SK-N-MC (cell line): ENCODE results near the gene SLC35D2.
"Not testable (repeated sequence)": the region's sequence is repeated elsewhere in the genome, so short reads cannot be mapped to it uniquely, and the experiment has no call there.

Experiments
- DNase-seq: peaks from one replicate; pipeline ENCODE4 v3.0.0-alpha.2; 2011; ENCODE audit warnings: low read depth, low spot score
- H3K27ac ChIP-seq: fragments of 200-600 bp; sonication (generic); 2 replicates; pipeline ENCODE4 v1.5.1; 2016; ENCODE audit warnings: mixed run types
- H3K36me3 ChIP-seq: fragments of 200-600 bp; sonication (generic); 2 replicates; pipeline ENCODE4 v1.6.1; 2017; ENCODE audit warnings: antibody characterized with exemption, low read length, mixed read lengths; ENCODE audit not compliant: insufficient read depth
- H3K4me3 ChIP-seq: fragments of 200-600 bp; sonication (generic); 2 replicates; pipeline ENCODE4 v1.5.1; 2016
- H3K9ac ChIP-seq: fragments of 200-600 bp; sonication (generic); 2 replicates; pipeline ENCODE4 v1.8.0; 2017; ENCODE audit warnings: mixed run types, mixed read lengths; ENCODE audit not compliant: insufficient read length
- H3K9me3 ChIP-seq: fragments of 200-600 bp; sonication (generic); 2 replicates; pipeline ENCODE4 v1.6.1; 2017; ENCODE audit warnings: low read depth, mild to moderate bottlenecking, antibody characterized with exemption, low read length, moderate library complexity, mixed read lengths
- EZH2 ChIP-seq: fragments of 200-600 bp; sonication (generic); IDR thresholded peaks from one replicate; pipeline ENCODE4 v1.6.1; 2017; ENCODE audit warnings: antibody characterized with exemption
- FOXP2 ChIP-seq: optimal IDR thresholded peaks from 2 replicates; pipeline ENCODE3; 2011; ENCODE audit warnings: mild to moderate bottlenecking, moderate library complexity; ENCODE audit not compliant: insufficient read depth; ENCODE audit errors: extremely low read length, control extremely low read depth
- POLR2AphosphoS5 ChIP-seq: IDR thresholded peaks from 2 replicates; pipeline ENCODE4 v1.6.1; 2012; ENCODE audit warnings: mild to moderate bottlenecking, low read depth, low read length, borderline replicate concordance

SLC35D2 gene

DNA sequence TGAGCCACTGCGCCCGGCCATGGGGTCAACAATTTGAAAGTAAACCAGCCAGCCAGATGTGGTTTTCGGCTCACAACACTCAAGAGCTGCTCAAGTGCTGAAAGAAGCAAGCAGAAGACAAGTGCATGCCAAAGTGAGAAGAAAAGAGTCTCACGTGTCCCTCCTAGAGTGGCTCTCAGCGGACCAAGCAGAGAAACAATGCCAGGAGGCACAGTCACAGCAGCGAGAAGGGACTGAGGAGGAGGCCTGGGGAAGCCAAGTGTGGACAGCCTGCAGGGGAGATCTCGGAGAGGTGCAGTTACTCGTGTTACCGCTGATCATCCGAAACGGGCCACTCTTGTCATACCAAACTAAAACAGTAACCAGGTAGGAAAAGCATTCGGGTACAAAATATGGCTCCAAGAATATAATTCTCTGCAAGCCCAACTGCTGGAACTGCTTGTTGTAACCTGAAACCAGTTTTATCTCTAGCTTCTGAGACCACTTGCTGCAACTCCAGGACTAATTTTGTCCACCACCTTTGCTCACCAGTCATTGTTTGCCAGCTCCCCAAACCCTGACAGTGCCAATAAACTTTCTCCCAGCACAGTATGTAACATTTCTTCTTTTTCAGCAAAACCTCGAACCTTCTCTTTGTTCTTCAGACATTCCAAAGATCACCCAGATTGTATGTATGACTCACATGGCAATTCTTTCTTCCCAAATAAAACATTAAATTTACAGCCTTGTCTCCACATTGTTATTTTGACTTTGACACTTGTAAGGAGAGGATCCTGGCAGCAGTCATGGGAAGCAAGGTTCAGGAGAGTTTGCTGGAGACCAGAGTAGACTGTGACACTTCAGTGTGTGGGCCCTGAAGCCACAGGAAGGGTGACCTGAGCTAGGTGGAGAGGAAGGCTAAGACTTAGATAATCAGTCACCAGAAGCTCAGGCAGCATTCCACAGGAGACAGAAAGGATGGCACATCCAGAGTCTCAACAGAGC lies 6.3 kb downstream of the SLC35D2 start:
- TF ChIP-seq FOXP2 = no peak
- no peak overlapping the region for H3K9ac ChIP-seq
- H3K9me3 ChIP-seq = no peaks in the 10 kb centered on the region
- no peaks in the 10 kb centered on the region for H3K36me3 ChIP-seq
- no peak for DNase-seq
- H3K27ac ChIP-seq = no peak overlapping the region
- no peak overlapping the region for H3K4me3 ChIP-seq

- not testable (repeated sequence) for H3K4me3 ChIP-seq, H3K36me3 ChIP-seq, H3K27ac ChIP-seq, H3K9me3 ChIP-seq, H3K9ac ChIP-seq, DNase-seq
Measured at GRCh38 chr9:96375507-96375906, 8.0 kb downstream of the SLC35D2 start.

- no peaks in the 10 kb centered on the region for H3K9me3 ChIP-seq
- no peak overlapping the region for H3K27ac ChIP-seq
- no peak overlapping the region for H3K9ac ChIP-seq
- no peak for TF ChIP-seq EZH2
- TF ChIP-seq FOXP2 = no peak
- no peak for TF ChIP-seq POLR2AphosphoS5
- no peak for DNase-seq
- H3K36me3 ChIP-seq = no peaks in the 10 kb centered on the region
- H3K4me3 ChIP-seq = no peak overlapping the region
Measured at GRCh38 chr9:96367943-96368342, 15.6 kb downstream of the SLC35D2 start.

DNA sequence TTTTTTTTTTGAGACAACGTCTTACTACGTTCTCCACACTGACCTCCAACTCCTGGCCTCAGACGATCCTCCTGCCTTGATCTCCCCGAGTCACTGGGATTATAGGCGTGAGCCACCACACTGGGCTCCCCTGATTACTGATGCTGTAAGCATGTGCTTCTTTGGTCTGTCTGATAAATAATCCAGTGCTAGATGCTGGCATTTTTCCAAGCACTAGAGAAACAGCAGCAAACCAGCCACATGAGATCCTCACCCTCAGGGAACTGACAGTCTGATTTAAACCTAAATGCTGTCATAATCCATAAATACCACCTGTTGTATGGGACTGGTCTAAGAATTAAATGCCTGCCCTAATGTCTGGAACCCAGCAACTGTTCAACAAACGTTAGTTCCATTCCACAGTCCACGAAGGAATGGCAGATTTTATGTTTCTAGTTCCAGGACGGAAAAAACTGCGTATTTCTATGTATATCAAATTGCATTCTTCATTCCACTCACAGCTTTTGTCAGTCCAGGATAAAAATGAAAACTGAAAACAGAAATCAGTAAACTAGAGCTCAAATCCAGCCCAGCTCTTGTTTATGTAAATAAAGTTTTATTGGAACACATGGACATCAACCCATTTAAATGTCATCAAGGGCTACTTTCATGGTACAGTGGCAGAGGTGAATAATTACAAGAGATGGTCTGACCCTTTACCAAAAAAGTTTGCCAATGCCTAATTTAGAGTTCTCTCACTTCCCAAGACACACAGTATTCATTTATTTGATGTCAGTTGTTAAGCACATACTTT lies 20.1 kb downstream of the SLC35D2 start:
- no peak for DNase-seq
- Histone ChIP-seq H3K36me3 (no peaks in the 10 kb centered on the region), H3K27ac (no peak overlapping the region), H3K4me3 (no peak overlapping the region), H3K9ac (no peak overlapping the region), H3K9me3 (no peaks in the 10 kb centered on the region)
- TF ChIP-seq EZH2 (no peak), FOXP2 (no peak), POLR2AphosphoS5 (no peak)

GRCh38 chr9:96362119-96362518 lies 21.4 kb downstream of the SLC35D2 start:
- not testable (repeated sequence) for H3K9me3 ChIP-seq

GRCh38 chr9:96361668-96362067 lies 21.8 kb downstream of the SLC35D2 start:
- TF ChIP-seq POLR2AphosphoS5 (no peak), EZH2 (no peak), FOXP2 (no peak)
- H3K36me3 ChIP-seq = no peaks in the 10 kb centered on the region
- DNase-seq = no peak
- no peak overlapping the region for H3K27ac ChIP-seq
- H3K4me3 ChIP-seq = no peak overlapping the region
- H3K9me3 ChIP-seq = no peaks in the 10 kb centered on the region
- no peak overlapping the region for H3K9ac ChIP-seq

More at GRCh38 chr9:96362119-96362518, 21.4 kb downstream of the SLC35D2 start:
- H3K9ac ChIP-seq, H3K36me3 ChIP-seq, H3K4me3 ChIP-seq, H3K27ac ChIP-seq, DNase-seq: not testable (repeated sequence)

DNA sequence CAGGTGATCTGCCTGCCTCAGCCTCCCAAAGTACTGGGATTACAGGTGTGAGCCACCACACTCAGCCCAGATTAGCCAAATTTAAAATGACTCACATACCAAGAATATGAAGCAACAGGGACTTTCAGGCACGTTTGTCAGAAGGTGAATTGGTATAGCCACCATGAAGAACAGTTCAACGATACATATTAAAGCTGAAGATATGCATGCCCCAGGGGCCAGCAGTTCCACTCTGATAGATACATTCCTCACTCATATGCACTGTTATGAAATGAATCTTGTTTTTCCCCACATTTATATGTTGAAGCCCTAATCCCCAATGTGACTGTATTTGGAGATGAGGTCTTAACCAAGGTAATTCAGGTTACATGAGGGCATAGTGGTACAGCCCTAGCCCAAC lies 22.5 kb downstream of the SLC35D2 start:
- no peak for TF ChIP-seq POLR2AphosphoS5
- TF ChIP-seq EZH2 = no peak
- TF ChIP-seq FOXP2 = no peak
- H3K9me3 ChIP-seq = no peaks in the 10 kb centered on the region
- H3K9ac ChIP-seq = no peak overlapping the region

GRCh38 chr9:96360523-96360922 lies 23.0 kb downstream of the SLC35D2 start:
- not testable (repeated sequence) for H3K9me3 ChIP-seq, H3K4me3 ChIP-seq, H3K27ac ChIP-seq, H3K9ac ChIP-seq, H3K36me3 ChIP-seq, DNase-seq

More for the DNA sequence above, 22.5 kb downstream of the SLC35D2 start:
- H3K4me3 ChIP-seq = no peak overlapping the region
- no peak overlapping the region for H3K27ac ChIP-seq
- DNase-seq = no peak
- no peaks in the 10 kb centered on the region for H3K36me3 ChIP-seq

- Histone ChIP-seq H3K9me3 (no peaks in the 10 kb centered on the region; the same call in 1 of the 2 replicates), H3K9ac (no peak overlapping the region), H3K36me3 (0 out of 2 replicates have a peak, but pooled peaks cover 3% of the 10 kb centered on the region), H3K27ac (no peak overlapping the region), H3K4me3 (no peak overlapping the region)
- no peak for DNase-seq
- TF ChIP-seq FOXP2 = no peak
- TF ChIP-seq EZH2 = no peak
- TF ChIP-seq POLR2AphosphoS5 = no peak
Measured at GRCh38 chr9:96350866-96351265, 32.6 kb downstream of the SLC35D2 start.
